NCI-H2227 treated with DMSO at 0.1 percent for 48 hours (cell line): ENCODE data around the gene CFAP99.
A peak's percentile ranks its signal among the peaks of the same experiment; 100 is the strongest.
"Not testable (repeated sequence)": the region's sequence is repeated elsewhere in the genome, so short reads cannot be mapped to it uniquely, and the experiment has no call there.

Source experiments
- DNase-seq: peaks from one replicate; lab custom pipeline; 2025; lab: John Stamatoyannopoulos, UW

CFAP99 gene

GRCh38 chr4:2449051-2449450, 30.3 kb downstream of the CFAP99 start:
- DNase-seq = no peak

DNA sequence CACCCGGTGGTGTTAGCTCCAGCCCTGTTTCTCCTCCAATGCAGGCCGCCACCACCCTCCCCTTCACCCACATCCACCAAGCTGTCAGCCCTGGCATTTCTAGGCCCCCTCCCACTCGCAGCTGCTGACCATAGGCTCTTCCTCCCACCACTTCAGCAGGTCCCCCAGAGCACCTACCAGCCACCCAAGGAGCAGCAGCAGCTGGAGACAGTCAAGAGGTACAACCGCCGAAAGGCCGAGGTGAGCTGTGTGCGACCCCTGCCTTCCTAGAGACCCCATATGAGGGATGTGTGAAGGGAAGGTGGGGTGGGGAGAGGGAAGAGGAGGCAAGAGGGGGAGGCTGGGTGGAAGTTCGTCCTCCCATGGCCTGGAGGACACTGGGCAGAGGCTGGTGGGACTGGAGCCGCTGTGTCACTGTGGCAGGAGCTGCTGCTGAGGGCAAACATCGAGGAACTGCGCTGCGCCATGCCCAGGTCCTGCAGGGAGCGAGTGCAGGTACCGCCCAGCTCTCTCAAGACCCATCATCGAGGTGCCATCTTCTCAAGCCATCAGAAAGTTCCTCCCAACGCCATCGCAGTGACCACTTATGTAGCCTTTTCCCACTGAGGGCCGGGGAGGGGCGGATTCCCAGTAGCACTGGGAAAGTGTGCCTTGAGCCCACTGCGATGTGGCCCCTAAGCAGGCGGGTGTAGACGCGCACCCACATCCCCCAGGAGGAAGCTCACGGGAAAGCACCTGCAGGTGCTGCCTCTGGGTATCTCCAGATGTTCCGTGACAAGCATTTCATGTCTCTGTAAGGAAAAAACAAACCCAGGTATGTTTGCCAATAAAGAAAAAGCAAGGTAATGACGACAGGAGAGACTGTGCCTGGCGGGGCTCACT, 31.0 kb downstream of the CFAP99 start:
- no peak for DNase-seq

DNA sequence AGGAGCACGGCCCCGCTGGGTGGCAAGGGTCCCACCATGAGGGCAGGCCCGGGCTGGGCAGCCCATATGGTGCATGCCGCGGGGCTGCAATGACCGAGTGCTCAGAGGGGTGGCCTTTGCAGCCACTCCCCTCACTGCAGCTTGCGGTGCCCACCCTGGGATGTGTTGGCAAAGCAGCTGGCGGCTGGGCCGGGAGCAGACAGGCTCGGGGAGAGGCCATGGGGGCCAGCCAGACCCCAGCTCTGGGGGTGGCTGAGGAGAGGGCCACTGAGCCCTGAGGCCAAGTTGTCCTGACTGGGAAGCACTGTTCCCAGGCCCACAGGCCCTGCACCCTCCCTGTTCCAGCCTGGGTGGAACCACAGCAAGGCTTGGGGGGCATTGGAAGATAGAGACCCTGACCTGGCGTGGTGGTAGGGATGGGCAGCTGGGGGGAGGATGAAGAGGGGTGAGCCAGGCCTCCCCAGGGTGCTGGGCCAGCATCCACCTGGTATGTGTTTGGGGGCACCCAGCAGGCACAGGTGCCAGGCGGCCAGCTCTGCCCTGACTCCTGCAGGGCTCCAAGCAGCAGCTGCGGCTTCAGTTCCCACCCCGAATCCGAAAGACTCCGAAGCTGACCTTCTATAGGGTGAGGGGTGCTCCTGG, 31.8 kb downstream of the CFAP99 start:
- no peak for DNase-seq

GRCh38 chr4:2451036-2451520, 32.3 kb downstream of the CFAP99 start:
- no peak for DNase-seq

DNA sequence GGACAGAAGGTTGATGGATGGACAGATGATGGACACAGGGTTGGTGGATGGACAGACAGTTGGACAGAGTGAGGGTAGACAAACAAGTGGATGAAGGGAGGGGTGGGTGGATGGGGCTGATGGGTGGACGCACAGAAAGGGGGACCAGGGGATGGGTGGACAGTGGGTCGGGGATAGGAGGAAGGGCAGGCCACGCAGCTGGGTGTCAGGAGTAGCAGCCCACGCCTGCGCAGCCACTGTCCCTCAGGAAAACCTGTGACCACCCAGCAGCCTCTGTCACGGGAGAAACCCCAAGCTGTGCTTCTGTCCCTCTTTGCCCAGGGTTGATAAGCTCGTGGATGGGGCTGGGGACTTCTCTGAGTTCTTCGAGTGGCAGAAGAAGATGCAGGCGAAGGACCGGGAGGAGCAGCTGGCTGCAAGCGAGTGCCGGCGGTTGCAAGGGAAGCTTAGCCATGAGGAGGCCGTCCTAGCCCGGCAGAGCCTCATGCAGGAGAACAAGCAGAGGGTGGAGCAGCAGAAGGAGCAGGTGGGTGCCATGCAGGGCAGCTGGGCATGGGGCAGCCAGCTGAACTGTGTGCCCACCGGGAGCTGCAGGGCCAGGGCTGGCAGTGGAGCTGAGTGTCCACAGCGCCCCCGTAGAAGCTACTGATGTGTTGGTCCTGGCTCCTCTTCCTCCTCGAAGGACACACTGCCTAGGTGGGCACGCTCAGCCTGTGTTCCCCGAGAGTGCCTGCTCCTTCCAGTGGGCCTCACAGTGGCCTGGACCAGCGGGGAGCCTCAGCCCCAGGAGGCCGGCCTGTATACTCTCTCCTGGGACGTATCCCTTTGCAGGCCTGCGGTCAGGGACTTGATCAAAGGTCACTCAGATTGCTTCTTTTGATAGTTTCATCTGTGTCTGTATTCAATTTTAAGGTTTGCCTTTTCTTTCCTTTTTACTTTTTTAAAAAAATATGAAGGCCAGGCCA, 33.3 kb downstream of the CFAP99 start:
- no peak for DNase-seq

- no peak for DNase-seq
Measured at GRCh38 chr4:2457481-2458295, 38.9 kb downstream of the CFAP99 start.

DNA sequence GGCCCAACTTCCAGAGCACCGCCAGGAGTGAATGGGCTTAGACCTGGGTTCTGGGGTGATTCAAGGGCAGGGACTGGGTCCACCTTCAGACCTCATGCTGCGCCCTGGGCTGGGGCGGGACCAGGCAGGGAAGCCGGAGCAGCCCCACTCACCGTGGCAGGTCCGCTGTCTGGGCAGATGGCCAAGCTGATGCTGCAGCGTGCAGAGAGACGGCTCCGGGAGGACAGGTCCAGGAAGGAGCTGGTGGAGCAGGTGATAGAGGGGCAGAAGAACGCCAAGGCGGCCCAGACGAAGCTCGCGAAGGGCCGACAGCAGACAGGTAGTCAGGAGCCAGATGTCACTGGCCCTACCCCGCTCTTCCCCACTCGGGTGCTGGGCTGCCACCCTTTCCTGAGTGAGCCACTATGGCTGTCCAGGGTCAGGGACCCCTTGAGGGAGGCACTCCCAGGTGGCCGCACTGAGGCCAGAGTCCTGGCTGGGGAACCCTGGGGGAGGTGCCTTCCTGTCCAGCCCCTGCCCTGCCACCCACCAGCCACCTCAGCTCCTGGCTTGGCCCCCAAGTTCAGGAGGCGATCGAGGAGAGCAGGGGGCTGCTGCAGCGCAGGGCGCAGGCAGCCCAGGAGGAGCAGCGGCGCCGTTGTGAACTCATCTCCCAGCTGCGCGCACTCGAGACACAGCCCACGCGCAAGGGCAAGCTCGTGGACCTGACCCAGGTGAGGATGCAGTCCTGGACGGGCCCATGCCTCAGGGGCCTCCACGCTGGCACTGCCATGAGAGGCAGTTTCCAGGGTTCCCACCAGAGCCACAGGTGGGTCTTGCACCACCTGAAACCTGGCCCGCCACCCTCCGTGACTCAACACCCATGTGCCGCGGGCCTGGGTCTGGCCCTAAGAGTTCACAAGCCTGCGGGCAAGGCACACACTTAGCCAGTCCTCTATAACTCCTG, 40.1 kb downstream of the CFAP99 start:
- no peak for DNase-seq

DNA sequence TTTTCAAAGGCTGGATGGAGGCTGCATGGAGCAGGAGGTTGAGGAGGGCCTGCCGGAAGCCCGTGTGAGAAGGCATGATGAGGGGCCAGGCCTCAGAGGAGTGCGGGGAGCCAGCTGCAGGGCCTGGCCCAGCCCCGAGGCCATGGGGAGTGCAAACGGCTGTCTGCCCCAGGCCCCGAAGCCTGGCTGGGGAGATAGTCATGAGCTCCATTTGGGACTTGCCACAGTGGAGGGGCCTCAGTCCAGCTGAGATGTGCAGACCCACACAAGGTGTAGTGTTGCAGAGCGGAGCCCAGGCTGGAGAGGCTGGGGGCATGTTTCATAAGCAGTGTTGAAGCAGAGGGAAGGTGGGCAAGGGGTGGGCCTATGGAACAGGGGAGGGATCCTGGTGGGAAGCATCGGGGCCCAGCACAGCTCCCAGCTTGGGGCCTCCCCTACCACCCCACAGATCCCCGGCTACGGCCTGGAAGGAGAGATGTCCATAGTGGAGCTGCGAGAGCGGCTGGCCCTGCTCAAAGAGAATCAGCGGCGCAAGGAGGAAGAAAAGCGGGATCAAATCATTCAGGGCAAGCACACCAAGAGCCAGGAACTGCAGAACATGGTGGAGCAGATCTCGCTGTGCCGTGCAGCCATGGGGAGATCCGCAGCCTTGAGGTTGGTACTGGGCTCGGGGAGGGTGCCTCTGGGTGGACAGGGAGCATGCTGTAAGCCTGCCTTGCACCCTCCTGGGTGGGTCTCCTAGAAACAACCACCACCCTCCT, 41.0 kb downstream of the CFAP99 start:
- DNase-seq = no peak

DNA sequence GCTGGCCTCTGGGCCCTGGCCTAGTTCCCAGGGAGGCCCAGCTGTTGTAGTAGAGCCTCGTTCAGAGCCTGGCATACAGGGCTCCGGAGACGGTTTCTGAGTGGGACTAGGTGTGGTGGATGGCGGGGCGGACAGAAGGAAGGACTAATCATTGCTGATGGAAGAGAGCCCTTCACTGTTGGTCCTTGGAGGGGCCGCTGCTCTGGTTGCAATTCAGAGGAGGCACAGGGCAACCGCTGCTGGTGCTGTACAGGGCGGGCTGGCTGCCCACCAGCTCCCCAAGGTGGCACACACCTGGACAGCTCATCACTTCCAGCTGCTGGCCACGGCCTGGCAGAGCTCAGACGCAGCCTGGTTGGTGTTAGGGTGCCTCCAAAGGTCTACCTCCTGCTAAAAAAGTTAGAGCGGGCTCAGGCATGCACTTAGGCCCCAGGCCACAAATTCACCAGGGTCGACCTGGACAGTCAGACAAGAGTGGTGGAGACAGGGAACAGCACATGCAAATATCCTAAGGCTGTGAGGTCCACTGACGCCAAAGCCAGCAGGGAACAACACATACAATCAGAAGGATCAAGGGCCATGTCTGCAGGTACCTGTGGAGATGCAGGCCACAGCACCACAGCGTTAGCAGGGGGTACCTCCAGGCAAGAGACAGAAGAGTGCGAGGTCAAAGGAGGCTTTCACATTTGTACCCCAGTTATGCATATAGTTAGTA, 42.6 kb downstream of the CFAP99 start:
- DNase-seq = no peak

GRCh38 chr4:2462218-2462991, 43.6 kb downstream of the CFAP99 start:
- DNase-seq = peak; percentile 50

DNA sequence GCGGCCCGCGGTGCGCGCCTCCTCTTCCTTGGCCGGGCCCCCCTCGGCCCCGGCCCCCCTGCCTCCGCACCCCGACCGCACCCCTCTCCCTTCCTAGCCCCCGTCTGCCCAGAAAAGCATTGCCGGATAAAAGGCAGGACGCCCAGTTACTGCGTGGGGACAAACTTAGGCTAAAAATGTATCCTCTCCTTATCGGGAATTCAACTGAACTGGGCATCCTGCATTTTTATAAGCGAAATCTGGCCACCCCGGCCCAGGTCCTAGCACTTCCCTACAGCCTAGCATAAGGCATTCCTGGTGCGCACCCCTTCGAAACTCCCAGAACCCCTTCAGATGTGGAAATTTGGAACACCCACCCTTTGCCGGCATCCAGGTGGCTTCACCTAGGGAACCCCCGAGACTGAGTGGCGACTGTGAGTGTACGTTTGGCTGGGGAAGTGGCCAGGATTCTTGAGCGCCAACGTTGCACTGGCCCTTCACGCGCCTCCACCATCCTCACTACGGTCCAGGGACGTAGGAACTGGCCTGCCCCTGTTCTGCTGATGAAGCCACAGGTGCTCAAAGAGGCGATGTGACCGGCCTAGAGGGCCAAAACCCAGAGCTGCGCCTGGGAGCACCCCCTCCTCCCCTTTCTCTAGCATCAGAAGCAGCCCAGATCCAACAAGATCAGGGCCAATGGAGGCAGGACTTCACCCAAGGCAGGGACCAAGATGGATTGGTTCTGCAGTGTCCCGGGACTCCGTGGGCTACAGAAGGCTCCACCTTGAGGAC, 44.4 kb downstream of the CFAP99 start:
- DNase-seq = no peak

DNA sequence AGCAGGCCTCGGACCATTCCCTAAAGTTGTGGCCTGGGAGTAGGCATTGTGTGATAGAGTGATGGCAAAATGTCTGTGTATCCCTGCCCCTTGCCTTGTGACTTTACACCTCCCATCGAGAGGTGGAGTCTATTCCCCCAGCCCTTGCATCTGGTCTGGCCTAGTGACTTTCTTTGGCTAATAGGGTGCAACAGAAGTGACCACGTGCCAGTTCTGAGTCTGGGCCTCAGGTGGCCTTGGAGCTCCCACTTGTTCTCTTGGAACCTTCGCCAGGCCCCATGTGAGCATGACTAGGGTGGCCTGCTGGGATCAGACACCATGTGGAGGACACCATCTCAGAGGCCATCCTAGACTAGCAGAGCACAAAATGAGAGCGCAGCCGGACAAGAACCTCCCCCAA, 46.3 kb downstream of the CFAP99 start:
- no peak for DNase-seq

- DNase-seq = not testable (repeated sequence)
Measured at GRCh38 chr4:2465544-2465943, 46.8 kb downstream of the CFAP99 start.

GRCh38 chr4:2468456-2469191, 49.9 kb downstream of the CFAP99 start, which contains the start of gene RNF4:
RNF4 (plus strand) TSS chr4:2469106; CDS start chr4:2490494, 21,388 bp downstream.
- peak; percentile 91 for DNase-seq

DNA sequence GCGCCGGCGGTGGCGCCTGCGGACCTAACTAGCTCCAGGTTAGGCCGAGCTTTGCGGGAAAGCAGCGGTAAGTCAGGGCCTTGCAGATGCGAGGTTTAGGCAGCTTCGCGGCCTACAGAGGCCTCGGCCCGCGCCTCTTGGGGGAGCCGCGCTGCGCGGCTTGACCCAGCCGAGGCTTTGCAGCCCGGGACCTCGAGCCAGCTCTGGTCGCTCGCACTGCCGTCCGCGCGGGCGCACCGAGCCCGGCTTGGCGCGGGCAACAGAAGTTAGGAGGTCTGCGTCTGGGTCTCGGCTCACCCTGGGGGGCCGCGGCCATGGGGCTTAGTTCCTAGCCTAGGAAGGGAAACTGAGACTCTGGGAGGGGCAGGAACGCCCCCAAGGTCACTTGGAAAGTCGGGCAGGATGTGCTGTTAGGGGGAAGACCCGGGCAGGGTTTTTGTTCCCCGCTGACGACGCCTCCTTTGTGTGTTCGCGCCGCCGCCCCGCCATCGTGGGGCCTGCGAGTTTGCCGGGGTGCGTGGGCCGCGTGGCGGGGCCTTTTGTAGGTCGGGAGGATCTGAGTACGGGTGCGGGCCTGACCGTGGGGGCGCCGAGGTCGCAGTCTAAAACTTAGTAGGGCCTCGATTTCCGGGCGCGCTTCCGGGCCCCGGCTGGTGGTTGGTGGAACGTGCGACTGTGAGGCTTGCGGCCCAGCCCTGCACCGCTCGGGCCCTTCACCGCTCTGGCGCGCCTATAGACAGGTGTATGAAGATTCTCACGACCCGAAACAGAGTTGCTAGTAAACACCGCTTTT, 50.6 kb downstream of the CFAP99 start:
- DNase-seq = no peak
